Ishikawa (cell line): Measurements from ENCODE around the gene IFNG.

Source experiments
- CEBPB ChIP-seq: IDR thresholded peaks from 2 replicates; pipeline ENCODE4 v1.6.1; 2012
- CREB1 ChIP-seq: IDR thresholded peaks from 2 replicates; pipeline ENCODE4 v1.6.1; 2012; ENCODE audit warnings: low read depth
- EGR1 ChIP-seq: IDR thresholded peaks from 2 replicates; pipeline ENCODE4 v1.6.1; 2012
- EP300 ChIP-seq: IDR thresholded peaks from 2 replicates; pipeline ENCODE4 v1.6.1; 2012; ENCODE audit warnings: borderline replicate concordance
- FOXM1 ChIP-seq: IDR thresholded peaks from 2 replicates; pipeline ENCODE4 v1.6.1; 2012; ENCODE audit warnings: low read depth, borderline replicate concordance
- MAX ChIP-seq: IDR thresholded peaks from 2 replicates; pipeline ENCODE4 v1.6.1; 2012
- NFIC ChIP-seq: IDR thresholded peaks from 2 replicates; pipeline ENCODE4 v1.6.1; 2012
- RAD21 ChIP-seq: IDR thresholded peaks from 2 replicates; pipeline ENCODE4 v1.6.1; 2012; ENCODE audit warnings: low read depth
- REST ChIP-seq: IDR thresholded peaks from 2 replicates; pipeline ENCODE4 v1.6.1; 2012; ENCODE audit warnings: low read depth, mild to moderate bottlenecking
- TAF1 ChIP-seq: IDR thresholded peaks from 2 replicates; pipeline ENCODE4 v1.6.1; 2012; ENCODE audit warnings: low read depth, mild to moderate bottlenecking
- TCF12 ChIP-seq: IDR thresholded peaks from 2 replicates; pipeline ENCODE4 v1.6.1; 2012; ENCODE audit warnings: low read depth
- TEAD4 ChIP-seq: IDR thresholded peaks from 2 replicates; pipeline ENCODE4 v1.6.1; 2012
- USF1 ChIP-seq: IDR thresholded peaks from 2 replicates; pipeline ENCODE4 v1.6.1; 2012
- YY1 ChIP-seq: IDR thresholded peaks from 2 replicates; pipeline ENCODE4 v1.6.1; 2012; ENCODE audit warnings: low read depth
- ZBTB7A ChIP-seq: IDR thresholded peaks from 2 replicates; pipeline ENCODE4 v1.6.1; 2012; ENCODE audit warnings: low read depth

Gene IFNG

DNA sequence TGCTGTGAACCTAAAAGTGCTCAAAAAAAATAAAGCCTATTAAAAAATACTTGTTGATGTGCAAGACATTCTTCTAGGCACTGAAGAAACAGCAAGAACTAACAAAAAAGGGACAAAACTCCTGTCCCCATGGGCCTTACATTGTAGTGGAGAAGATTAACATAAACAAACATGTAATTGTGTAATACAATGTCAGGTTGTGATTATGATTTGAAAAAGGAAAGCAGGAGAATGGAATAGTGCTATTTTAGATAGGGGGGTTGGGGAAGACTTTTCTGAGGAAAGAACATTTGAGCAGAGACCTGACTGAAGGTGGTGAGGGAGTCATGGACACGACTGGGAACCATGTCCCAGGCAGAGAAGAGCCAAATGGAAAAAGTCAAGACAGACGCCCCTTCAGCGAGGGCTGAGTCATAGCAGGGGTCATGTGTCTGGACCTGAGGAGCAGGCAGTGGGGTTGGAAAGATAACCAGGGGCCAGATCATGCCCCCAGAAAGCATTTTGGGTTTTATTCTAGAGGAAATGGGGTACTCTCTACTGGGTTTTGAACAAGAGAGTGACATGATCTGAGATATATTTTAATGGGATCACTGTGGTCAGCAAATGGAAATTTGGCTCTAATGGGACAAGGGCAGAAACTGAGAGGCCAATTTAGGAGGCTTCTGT, 19.4 kb upstream of the IFNG start:
- no peak for TF ChIP-seq MAX
- TF ChIP-seq TCF12 = no peak
- no peak for TF ChIP-seq TAF1
- TF ChIP-seq USF1 = no peak
- no peak for TF ChIP-seq REST
- TF ChIP-seq NFIC = no peak
- TF ChIP-seq CEBPB = no peak
- no peak for TF ChIP-seq EP300
- no peak for TF ChIP-seq EGR1

- no peak for TF ChIP-seq RAD21
- no peak for TF ChIP-seq TEAD4
- no peak for TF ChIP-seq ZBTB7A
- TF ChIP-seq FOXM1 = no peak
- TF ChIP-seq EGR1 = no peak
These were observed 18.6 kb upstream of the IFNG start for GRCh38 chr12:68178184-68178583.

DNA sequence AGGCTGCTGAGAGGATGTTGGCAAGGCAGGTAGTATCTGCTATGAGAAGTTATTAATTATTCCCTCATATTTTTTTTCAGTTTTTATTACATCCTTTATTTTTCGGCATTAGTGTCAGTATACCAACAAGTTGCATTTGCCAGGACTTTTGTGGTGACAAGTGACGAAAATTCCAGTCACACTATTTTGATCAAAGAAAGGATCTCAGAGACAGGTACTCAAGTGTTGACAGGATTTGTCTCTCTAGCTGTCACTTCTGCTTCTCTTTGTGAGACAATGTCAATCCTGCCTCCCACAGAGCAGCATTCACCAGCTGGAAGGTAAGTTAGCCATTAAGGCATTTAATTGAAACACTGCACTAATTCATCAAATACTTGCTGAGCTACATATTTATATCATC, 18.0 kb upstream of the IFNG start:
- no peak for TF ChIP-seq EGR1
- no peak for TF ChIP-seq YY1

DNA sequence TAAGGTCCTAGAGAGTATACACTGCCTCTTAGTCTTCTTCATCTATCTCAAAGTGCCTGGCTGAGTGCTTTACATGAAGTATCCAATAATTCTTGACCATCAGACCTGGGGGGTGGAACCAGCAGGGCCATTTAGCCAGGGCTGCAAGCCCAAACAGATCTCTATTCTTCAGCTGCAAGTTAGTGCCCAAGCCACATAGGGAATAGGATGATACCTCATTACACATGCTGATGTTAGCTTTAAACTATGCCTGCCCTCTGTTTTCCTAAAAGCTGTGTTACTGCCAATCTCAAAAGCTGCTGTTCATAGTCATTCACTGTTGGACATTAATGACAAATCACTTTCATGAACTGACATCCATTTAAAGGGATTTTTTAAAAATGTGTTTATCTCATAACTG, 16.7 kb upstream of the IFNG start:
- no peak for TF ChIP-seq RAD21
- no peak for TF ChIP-seq TCF12
- no peak for TF ChIP-seq TEAD4
- TF ChIP-seq CEBPB = no peak
- no peak for TF ChIP-seq USF1
- TF ChIP-seq EGR1 = no peak

- TF ChIP-seq EGR1 = no peak
- TF ChIP-seq REST = no peak
- no peak for TF ChIP-seq EP300
- no peak for TF ChIP-seq NFIC
- no peak for TF ChIP-seq MAX
- no peak for TF ChIP-seq CREB1
- no peak for TF ChIP-seq RAD21
- no peak for TF ChIP-seq TCF12
- no peak for TF ChIP-seq CEBPB
- TF ChIP-seq TAF1 = no peak
- TF ChIP-seq TEAD4 = no peak
These were observed 16.1 kb upstream of the IFNG start for GRCh38 chr12:68175557-68176061.

GRCh38 chr12:68173792-68174191, 14.3 kb upstream of the IFNG start:
- TF ChIP-seq YY1 (no peak), EP300 (no peak), FOXM1 (no peak), NFIC (no peak)

DNA sequence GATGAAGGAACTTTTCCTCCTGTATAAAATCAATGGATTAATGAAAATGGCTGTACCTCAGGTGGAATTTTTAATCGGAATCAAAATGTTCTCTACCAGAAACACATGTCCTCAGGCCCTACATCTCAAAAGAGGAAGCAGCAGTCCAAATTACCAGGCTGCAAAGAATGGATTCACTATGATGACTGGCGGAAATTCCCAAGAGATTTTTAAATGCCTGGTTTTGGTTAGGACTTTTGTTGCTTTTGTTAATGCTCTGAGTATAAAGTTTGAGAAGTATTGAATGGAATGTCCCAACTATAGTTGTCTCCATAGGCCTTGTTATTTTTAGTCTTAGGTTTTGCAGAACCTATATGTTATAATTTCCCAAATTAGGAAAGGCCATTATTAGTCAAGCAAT, 11.2 kb upstream of the IFNG start:
- no peak for TF ChIP-seq CEBPB
